Sigmoid colon (tissue), 7 donors: ENCODE results near the gene SUCLA2. TPM values are rescaled to one million over a fixed set of nuclear protein-coding genes. Genes with fewer than 3 reads are reported as not detected.

Experiments used
- DNase-seq: peaks from one replicate; pipeline ENCODE4 v3.0.0-alpha.2; 2019
- H3K27ac ChIP-seq, 4 donors: fragments of 200-600 bp; sonication (generic); one replicate each; pipeline ENCODE4 v1.5.1; 2016 to 2019; ENCODE audit warnings: mild to moderate bottlenecking in 1 of 4
- H3K27me3 ChIP-seq, 3 donors: fragments of 200-600 bp; sonication (generic); one replicate each; pipeline ENCODE4 v1.5.1; 2019; ENCODE audit warnings: mild to moderate bottlenecking in 1 of 3
- H3K36me3 ChIP-seq, 4 donors: fragments of 200-600 bp; sonication (generic); one replicate each; pipeline ENCODE4 v1.5.1; 2016 to 2019
- H3K4me1 ChIP-seq, 4 donors: fragments of 200-600 bp; sonication (generic); one replicate each; pipeline ENCODE4 v1.5.1; 2017 to 2019
- H3K4me3 ChIP-seq, 4 donors: fragments of 200-600 bp; sonication (generic); one replicate each; pipeline ENCODE4 v1.5.1; 2017 to 2019; ENCODE audit warnings: mild to moderate bottlenecking in 2 of 4, moderate library complexity in 1 of 4
- H3K9me3 ChIP-seq, 4 donors: fragments of 200-600 bp in 3 of 4; sonication (generic) in 3 of 4; one replicate each; pipeline versions ENCODE4 v1.5.1 to v1.6.1; 2013 to 2019
- EP300 ChIP-seq, 4 donors: sonication (generic); formaldehyde crosslinking; IDR thresholded peaks; one replicate each; pipeline ENCODE4 v1.6.1; 2017; ENCODE audit warnings: antibody characterized with exemption in 4 of 4
- POLR2A ChIP-seq, 2 donors: fragments of 450-650 bp; IDR thresholded peaks; one replicate each; pipeline ENCODE4 v1.6.1; 2016; ENCODE audit warnings: antibody characterized with exemption in 2 of 2, mild to moderate bottlenecking in 2 of 2, moderate library complexity in 2 of 2
- POLR2AphosphoS5 ChIP-seq, 4 donors: sonication (generic); formaldehyde crosslinking; IDR thresholded peaks; one replicate each; pipeline ENCODE4 v1.6.1; 2017; ENCODE audit warnings: antibody characterized with exemption in 4 of 4
- WGBS, 2 donors: extraction: QIAGEN DNeasy Blood & Tissue Kit; methylation state at CpG; one replicate each; pipeline ENCODE4 v1.1.7; 2013; 5-methylcytosine and 5-hydroxymethylcytosine counted together
- intact Hi-C: fragments of 100-400 bp; cut with DNase I; formaldehyde crosslinking; loops from one replicate; pipeline ENCODE4 v1.15.1; 2023
- polyA plus RNA-seq, 3 donors: library from polyadenylated mRNA; stranded (reverse); fragments of 200-250 nt; gene quantifications; one replicate each; pipeline ENCODE4 v1.2.3, GENCODE V29; 2013
- total RNA-seq, 4 donors: library from RNA; depleted of rRNA; stranded (reverse); fragments of >200 nt; gene quantifications; one replicate each; pipeline ENCODE4 v1.1.0, GENCODE V29; 2016
- TF ChIP-seq, protein P1 (sequence below), 4 experiments: fragments of 450-650 bp in 3 of 4; fragments of 200-600 bp in 1 of 4; IDR thresholded peaks; one replicate each; pipeline ENCODE4 v1.5.1; 2016 to 2019; ENCODE audit warnings: antibody characterized with exemption in 4 of 4, mild to moderate bottlenecking in 3 of 4, moderate library complexity in 2 of 4
- donor health status: healthy with polysubstance abuse.
- donor health status: Bipolar disorder and iron deficiency.
- donor health status: healthy.

Gene SUCLA2
- total and polyA plus RNA-seq, 7 donors = 34.9 to 102 (median 45.2) TPM

GRCh38 chr13:47990920-47991466 is 10.1 kb downstream of the SUCLA2 start:
- no peak overlapping the region for H3K27ac ChIP-seq
- TF ChIP-seq, protein P1, sequence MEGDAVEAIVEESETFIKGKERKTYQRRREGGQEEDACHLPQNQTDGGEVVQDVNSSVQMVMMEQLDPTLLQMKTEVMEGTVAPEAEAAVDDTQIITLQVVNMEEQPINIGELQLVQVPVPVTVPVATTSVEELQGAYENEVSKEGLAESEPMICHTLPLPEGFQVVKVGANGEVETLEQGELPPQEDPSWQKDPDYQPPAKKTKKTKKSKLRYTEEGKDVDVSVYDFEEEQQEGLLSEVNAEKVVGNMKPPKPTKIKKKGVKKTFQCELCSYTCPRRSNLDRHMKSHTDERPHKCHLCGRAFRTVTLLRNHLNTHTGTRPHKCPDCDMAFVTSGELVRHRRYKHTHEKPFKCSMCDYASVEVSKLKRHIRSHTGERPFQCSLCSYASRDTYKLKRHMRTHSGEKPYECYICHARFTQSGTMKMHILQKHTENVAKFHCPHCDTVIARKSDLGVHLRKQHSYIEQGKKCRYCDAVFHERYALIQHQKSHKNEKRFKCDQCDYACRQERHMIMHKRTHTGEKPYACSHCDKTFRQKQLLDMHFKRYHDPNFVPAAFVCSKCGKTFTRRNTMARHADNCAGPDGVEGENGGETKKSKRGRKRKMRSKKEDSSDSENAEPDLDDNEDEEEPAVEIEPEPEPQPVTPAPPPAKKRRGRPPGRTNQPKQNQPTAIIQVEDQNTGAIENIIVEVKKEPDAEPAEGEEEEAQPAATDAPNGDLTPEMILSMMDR (IDR thresholded peaks at IDR 0.05) = no peak
- TF ChIP-seq EP300 (IDR thresholded peaks at IDR 0.05) (no peak), POLR2AphosphoS5 (IDR thresholded peaks at IDR 0.05) (no peak)
- intact Hi-C loops = no loop called here
- H3K36me3 ChIP-seq = peaks cover 0 to 64% (median 0%) of the 10 kb centered on the region in 4 donors
- no peaks in the 10 kb centered on the region for H3K9me3 ChIP-seq
- no peak overlapping the region for H3K4me3 ChIP-seq
- no peaks in the 10 kb centered on the region for H3K27me3 ChIP-seq
- 98% methylated on average over 2 of the region's 2 CpGs for WGBS, 2 donors
- no peaks in the 10 kb centered on the region for H3K4me1 ChIP-seq
- DNase-seq = no peak

DNA sequence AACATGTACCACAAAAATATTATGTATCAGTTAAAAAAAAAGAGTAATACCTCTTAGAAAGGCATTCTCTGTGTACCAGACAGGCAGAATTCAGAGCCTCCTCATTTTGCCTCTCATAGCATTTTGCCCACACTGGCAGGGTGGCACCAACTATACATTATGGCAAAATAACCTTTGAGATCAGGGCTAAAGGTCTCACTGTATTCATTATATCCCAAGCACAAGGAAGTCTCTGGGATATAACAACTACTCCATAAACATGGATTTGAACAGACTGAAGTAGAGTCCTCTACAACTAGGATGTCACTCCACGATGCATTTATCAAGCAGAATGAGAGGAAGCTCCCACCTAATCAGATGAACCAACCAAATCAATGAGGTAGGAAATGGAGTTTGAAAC is 10.6 kb downstream of the SUCLA2 start:
- no peaks in the 10 kb centered on the region for H3K4me1 ChIP-seq
- 53 to 70% methylated on average over 1 of the region's 1 CpG for WGBS, 2 donors
- DNase-seq = no peak
- H3K27ac ChIP-seq = no peak overlapping the region
- no peaks in the 10 kb centered on the region for H3K9me3 ChIP-seq
- TF ChIP-seq POLR2AphosphoS5 (IDR thresholded peaks at IDR 0.05) (no peak), EP300 (IDR thresholded peaks at IDR 0.05) (no peak), POLR2A (IDR thresholded peaks at IDR 0.05) (no peak)
- TF ChIP-seq, protein P1 (IDR thresholded peaks at IDR 0.05) = no peak
- peaks cover 0 to 68% (median 0%) of the 10 kb centered on the region in 4 donors for H3K36me3 ChIP-seq
- intact Hi-C loops = no loop called here
- H3K4me3 ChIP-seq = no peak overlapping the region
- H3K27me3 ChIP-seq = no peaks in the 10 kb centered on the region

DNA sequence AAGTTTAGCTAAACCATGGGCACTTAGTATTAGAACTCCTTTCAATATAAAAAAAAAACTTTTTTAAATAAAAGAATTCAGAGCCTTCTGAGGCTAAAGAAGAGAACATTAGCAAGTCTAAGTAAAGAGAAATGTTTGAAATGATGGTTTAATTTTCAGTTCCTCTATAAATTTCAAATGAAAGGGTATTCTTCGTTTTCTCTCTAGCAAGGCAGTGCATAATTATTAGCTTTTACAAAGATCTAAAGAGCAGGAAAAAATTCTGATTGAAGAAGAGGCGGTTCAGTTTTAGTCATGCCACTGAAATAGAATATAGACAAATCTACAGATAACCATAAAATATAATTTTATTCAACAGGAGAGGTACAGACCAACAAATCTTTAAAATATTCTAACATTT is 18.0 kb downstream of the SUCLA2 start:
- Histone ChIP-seq H3K9me3 (no peaks in the 10 kb centered on the region), H3K27me3 (no peaks in the 10 kb centered on the region), H3K36me3 (peaks cover 0 to 49% (median 2%) of the 10 kb centered on the region in 4 donors), H3K4me1 (peaks cover 0 to 4% (median 0%) of the 10 kb centered on the region in 4 donors), H3K27ac (no peak overlapping the region), H3K4me3 (no peak overlapping the region)
- TF ChIP-seq POLR2AphosphoS5 (IDR thresholded peaks at IDR 0.05) (no peak), POLR2A (IDR thresholded peaks at IDR 0.05) (no peak), EP300 (IDR thresholded peaks at IDR 0.05) (no peak)
- TF ChIP-seq, protein P1 (IDR thresholded peaks at IDR 0.05) = no peak
- 80 to 94% methylated on average over 2 of the region's 2 CpGs for WGBS, 2 donors
- intact Hi-C loops = no loop called here
- DNase-seq = no peak

DNA sequence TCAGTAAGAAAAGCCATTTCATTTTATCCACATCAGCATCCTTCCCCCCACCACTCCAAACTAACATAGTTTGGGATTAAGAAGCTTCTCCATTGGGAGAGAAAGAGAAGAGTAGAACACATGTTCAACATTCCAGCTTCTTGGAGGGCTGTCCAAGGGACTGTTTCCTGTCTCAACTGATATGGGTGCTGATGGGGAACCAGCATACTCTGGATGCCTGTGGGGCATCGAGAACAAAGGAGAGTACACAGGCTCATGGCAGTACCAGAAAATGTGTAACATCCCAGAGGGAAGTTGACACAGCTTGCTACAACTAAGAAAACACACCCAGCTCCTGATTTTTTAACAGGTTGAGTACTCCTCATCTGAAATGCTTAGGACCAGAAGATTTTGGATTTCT is 24.7 kb downstream of the SUCLA2 start:
- 96 to 97% methylated on average over 1 of the region's 1 CpG for WGBS, 2 donors
- peaks cover 5 to 33% (median 7%) of the 10 kb centered on the region in 4 donors for H3K36me3 ChIP-seq
- intact Hi-C loops = no loop called here
- no peak for TF ChIP-seq POLR2AphosphoS5 (IDR thresholded peaks at IDR 0.05)
- TF ChIP-seq, protein P1 (IDR thresholded peaks at IDR 0.05) = no peak
- no peak overlapping the region for H3K27ac ChIP-seq
- H3K27me3 ChIP-seq = no peaks in the 10 kb centered on the region
- DNase-seq = no peak
- H3K9me3 ChIP-seq = no peaks in the 10 kb centered on the region
- no peaks in the 10 kb centered on the region for H3K4me1 ChIP-seq
- H3K4me3 ChIP-seq = no peak overlapping the region

DNA sequence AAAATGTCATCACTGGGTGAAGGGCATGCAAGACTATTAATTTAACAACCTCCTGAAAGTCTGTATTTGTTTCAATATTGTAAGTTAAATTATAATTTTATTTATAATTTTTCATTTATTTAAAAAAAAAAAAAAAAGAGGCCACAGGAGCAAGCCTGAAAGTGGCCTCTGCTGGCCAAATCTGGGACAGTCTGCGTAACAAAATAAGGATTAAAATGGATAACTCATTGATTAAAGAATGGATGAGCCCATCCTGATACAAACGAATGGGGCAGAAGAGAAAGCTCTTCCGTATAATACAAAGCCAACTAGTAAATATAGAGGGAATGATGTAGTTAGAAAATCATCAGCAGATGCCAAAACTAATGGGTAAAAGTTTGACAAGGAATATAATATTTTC is 36.2 kb downstream of the SUCLA2 start:
- intact Hi-C loops = no loop called here
- DNase-seq = no peak
- H3K36me3 ChIP-seq = peaks cover 3 to 76% (median 6%) of the 10 kb centered on the region in 4 donors
- H3K27me3 ChIP-seq = no peaks in the 10 kb centered on the region
- TF ChIP-seq, protein P1 (IDR thresholded peaks at IDR 0.05) = no peak
- no peak for TF ChIP-seq EP300 (IDR thresholded peaks at IDR 0.05)
- TF ChIP-seq POLR2A (IDR thresholded peaks at IDR 0.05) = no peak
- no peak for TF ChIP-seq POLR2AphosphoS5 (IDR thresholded peaks at IDR 0.05)
- no peak overlapping the region for H3K4me3 ChIP-seq
- no peaks in the 10 kb centered on the region for H3K4me1 ChIP-seq
- H3K27ac ChIP-seq = no peak overlapping the region
- peaks cover 0 to under 1% (median 0%) of the 10 kb centered on the region in 4 donors for H3K9me3 ChIP-seq
- 97 to 98% methylated on average over 3 of the region's 3 CpGs for WGBS, 2 donors
